Mesendoderm (in vitro differentiated cells): ENCODE measurements around the gene SAPCD1.

Source experiments
- DNase-seq: peaks from one replicate; pipeline ENCODE4 v3.0.0; 2013
- H2AK5ac ChIP-seq: 2 replicates; pipeline ENCODE4 v1.6.1; 2013; ENCODE audit warnings: low read length, inconsistent platforms
- H2BK120ac ChIP-seq: 2 replicates; pipeline ENCODE4 v1.6.1; 2013; ENCODE audit warnings: low read depth, mild to moderate bottlenecking, low read length, moderate library complexity, mixed read lengths
- H2BK15ac ChIP-seq: replicated peaks from 2 replicates; pipeline ENCODE4 v1.6.1; 2013; ENCODE audit warnings: low read depth, mild to moderate bottlenecking, moderate library complexity
- H2BK5ac ChIP-seq: 2 replicates; pipeline ENCODE4 v1.6.1; 2013; ENCODE audit warnings: low read length, inconsistent platforms
- H3K18ac ChIP-seq: 2 replicates; pipeline ENCODE4 v1.6.1; 2013; ENCODE audit warnings: mild to moderate bottlenecking, low read length, mixed read lengths
- H3K23ac ChIP-seq: one replicate; pipeline ENCODE4 v1.6.1; 2013; ENCODE audit warnings: low read length
- H3K27ac ChIP-seq: 2 replicates; pipeline ENCODE4 v1.5.1; 2013; ENCODE audit warnings: low read depth, mild to moderate bottlenecking, inconsistent platforms, low read length, moderate library complexity
- H3K27me3 ChIP-seq: 2 replicates; pipeline ENCODE4 v1.6.1; 2013; ENCODE audit warnings: low read length, control low read depth, mild to moderate bottlenecking, inconsistent platforms; ENCODE audit not compliant: insufficient read depth, poor library complexity
- H3K36me3 ChIP-seq: 2 replicates; pipeline ENCODE4 v1.6.1; 2013; ENCODE audit warnings: low read length, inconsistent platforms; ENCODE audit not compliant: control insufficient read depth, insufficient read depth
- H3K4ac ChIP-seq: one replicate; pipeline ENCODE4 v1.6.1; 2013; ENCODE audit warnings: low read depth, mild to moderate bottlenecking, low read length, moderate library complexity
- H3K4me1 ChIP-seq: 2 replicates; pipeline ENCODE4 v1.6.1; 2013; ENCODE audit warnings: low read depth, low read length, inconsistent platforms; ENCODE audit not compliant: control insufficient read depth
- H3K4me2 ChIP-seq: 2 replicates; pipeline ENCODE4 v1.6.1; 2013; ENCODE audit warnings: low read length
- H3K4me3 ChIP-seq: 2 replicates; pipeline ENCODE4 v1.5.1; 2013; ENCODE audit warnings: mild to moderate bottlenecking, low read length
- H3K56ac ChIP-seq: one replicate; pipeline ENCODE4 v1.6.1; 2013; ENCODE audit warnings: low read length
- H3K79me1 ChIP-seq: 2 replicates; pipeline ENCODE4 v1.6.1; 2013; ENCODE audit warnings: low read length, inconsistent platforms
- H3K79me2 ChIP-seq: 2 replicates; pipeline ENCODE4 v1.6.1; 2013; ENCODE audit warnings: mild to moderate bottlenecking, low read length; ENCODE audit not compliant: control insufficient read depth, insufficient read depth
- H3K9ac ChIP-seq: 2 replicates; pipeline ENCODE4 v1.6.1; 2013; ENCODE audit warnings: low read length, inconsistent platforms
- H4K5ac ChIP-seq: one replicate; pipeline ENCODE4 v1.6.1; 2013; ENCODE audit warnings: low read length
- H4K8ac ChIP-seq: one replicate; pipeline ENCODE4 v1.6.1; 2013; ENCODE audit warnings: low read depth, mild to moderate bottlenecking, control low read depth, low read length, moderate library complexity
- WGBS: extraction: QIAGEN DNeasy Blood & Tissue Kit; methylation state at CpG from one replicate; pipeline ENCODE4 v1.1.7; 2013; ENCODE audit warnings: low lambda C conversion rate, missing lambda C conversion rate; ENCODE audit not compliant: insufficient coverage; ENCODE audit errors: extremely low coverage; 5-methylcytosine and 5-hydroxymethylcytosine counted together

Gene SAPCD1

GRCh38 chr6:31782126-31782855 is 19.8 kb downstream of the SAPCD1 start:
- no peak overlapping the region for H3K4ac ChIP-seq
- DNase-seq, result no peak
- H3K23ac ChIP-seq, result no peak overlapping the region
- no peak overlapping the region for H2BK15ac ChIP-seq
- H2AK5ac ChIP-seq, result no peak overlapping the region
- no peak overlapping the region for H3K9ac ChIP-seq
- peaks cover 18% of the 10 kb centered on the region for H3K36me3 ChIP-seq
- H3K79me2 ChIP-seq, result no peaks in the 10 kb centered on the region
- H3K4me1 ChIP-seq, result no peaks in the 10 kb centered on the region
- H3K79me1 ChIP-seq, result no peaks in the 10 kb centered on the region
- no CpG with 5 or more reads among the region's 32 CpGs for WGBS
- no peak overlapping the region for H2BK5ac ChIP-seq
- no peak overlapping the region for H3K56ac ChIP-seq
- no peak overlapping the region for H3K27ac ChIP-seq
- H4K8ac ChIP-seq, result no peak overlapping the region
- H4K5ac ChIP-seq, result no peak overlapping the region
- no peak overlapping the region for H3K4me3 ChIP-seq
- no peak overlapping the region for H3K18ac ChIP-seq
- no peak overlapping the region for H2BK120ac ChIP-seq
- no peak overlapping the region for H3K4me2 ChIP-seq
- H3K27me3 ChIP-seq, result no peaks in the 10 kb centered on the region

DNA sequence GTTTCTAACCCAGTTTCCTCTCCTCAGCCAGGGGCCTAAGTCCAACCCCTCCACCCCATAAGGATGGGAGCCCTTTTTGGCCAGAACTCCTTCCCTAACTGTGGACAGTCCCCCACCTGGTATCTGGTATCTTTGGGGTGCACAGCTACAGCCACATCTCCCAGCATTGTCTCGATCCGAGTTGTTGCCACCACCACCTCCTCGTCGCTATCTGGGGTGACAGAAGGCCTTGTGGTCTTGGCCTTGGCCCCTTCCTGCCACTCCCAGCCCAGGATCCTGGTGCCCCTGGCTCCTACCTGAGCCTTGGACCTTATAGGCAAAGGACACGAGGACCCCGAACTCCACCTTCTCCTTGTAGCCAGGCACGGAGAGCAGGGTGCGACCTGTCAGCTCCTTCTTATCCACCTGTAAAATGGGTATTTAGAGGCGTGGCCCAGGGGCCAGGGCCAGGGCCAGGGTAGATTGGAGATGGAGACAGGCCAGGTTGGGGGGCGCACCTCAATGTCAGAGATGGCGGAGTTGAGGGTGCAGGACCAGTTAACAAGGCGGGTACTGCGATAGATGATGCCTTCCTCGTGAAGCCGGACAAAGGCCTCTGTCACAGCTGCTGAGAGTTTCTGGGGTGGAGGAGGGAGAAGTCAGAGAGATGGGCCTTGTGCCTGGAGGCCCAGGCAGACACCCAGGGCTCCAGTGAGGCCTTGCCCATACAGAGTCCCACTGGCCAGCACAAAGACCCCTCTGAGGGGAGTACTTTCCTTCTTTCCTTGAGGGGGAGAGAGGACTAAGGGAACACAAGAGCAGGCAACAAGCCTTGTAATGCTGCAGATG is 21.9 kb downstream of the SAPCD1 start:
- Histone ChIP-seq H3K79me2 (no peaks in the 10 kb centered on the region), H3K4ac (no peak overlapping the region), H3K18ac (no peak overlapping the region), H3K79me1 (peaks cover 1% of the 10 kb centered on the region), H2AK5ac (no peak overlapping the region), H3K23ac (no peak overlapping the region), H3K4me3 (no peak overlapping the region), H3K4me1 (no peaks in the 10 kb centered on the region), H2BK5ac (no peak overlapping the region), H4K8ac (no peak overlapping the region), H2BK15ac (no peak overlapping the region), H4K5ac (no peak overlapping the region), H3K9ac (no peak overlapping the region), H3K27ac (no peak overlapping the region), H3K27me3 (no peaks in the 10 kb centered on the region), H3K36me3 (peaks cover 15% of the 10 kb centered on the region), H2BK120ac (no peak overlapping the region), H3K56ac (no peak overlapping the region), H3K4me2 (no peak overlapping the region)
- DNase-seq, result no peak
- no CpG with 5 or more reads among the region's 15 CpGs for WGBS

DNA sequence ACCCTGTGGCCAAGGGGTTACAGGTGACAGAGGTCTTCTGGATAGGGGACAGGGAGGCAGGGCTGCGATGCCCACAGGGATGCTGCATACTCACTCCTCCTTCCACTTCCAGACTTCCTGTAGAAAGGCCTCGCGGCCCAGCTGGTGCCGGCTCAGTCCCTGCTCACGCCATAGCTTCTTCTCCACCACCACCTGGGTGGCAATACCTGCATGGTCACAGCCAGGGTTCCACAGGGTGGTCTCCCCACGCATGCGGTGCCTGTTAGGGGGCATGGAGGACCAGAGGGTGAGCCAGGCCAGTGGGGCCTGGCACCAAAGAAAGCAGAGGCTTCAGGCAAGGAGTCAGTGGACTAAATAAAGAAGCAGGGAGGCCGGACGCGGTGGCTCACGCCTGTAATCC is 23.0 kb downstream of the SAPCD1 start:
- H3K4me3 ChIP-seq, result no peak overlapping the region
- no CpG with 5 or more reads among the region's 11 CpGs for WGBS

DNA sequence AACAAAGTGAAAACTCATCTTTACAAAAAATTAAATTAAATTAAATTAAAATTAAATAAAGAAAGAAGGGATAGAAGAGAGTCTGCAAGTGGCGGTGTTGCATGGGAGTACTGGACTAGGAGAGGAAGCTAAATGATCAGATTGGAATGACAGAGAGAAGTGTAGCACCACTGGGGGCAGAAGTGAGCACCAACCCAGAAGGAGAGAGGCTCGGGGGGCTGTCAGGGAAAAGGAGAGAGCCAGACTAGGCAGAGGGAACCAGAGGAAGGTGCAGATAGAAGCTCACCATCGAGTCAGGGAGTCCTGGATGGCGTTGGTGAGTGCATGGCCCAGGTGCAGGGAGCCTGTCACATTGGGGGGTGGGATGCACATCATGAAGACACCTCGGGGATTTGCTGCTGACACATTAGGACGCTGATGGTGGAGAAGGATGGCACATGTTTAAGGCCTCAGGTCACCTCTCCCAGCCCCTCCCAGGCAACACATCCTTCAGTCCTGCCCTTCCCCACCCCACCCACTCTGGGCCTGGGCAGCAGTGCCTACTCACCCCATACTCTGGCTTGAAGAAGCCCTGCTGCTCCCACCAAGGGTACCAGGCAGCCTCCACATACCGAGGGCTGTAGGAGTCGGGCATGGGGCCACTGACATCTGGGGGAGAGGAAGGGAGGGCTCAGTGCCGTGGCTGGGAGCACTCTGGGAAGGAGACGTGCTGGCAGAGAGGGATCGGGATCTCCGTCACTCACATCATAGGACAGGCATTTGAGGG is 29.1 kb downstream of the SAPCD1 start:
- peak; percentile 82 for DNase-seq
- Histone ChIP-seq H3K4me1 (peaks cover 2% of the 10 kb centered on the region), H2BK15ac (no peak overlapping the region), H3K27ac (no peak overlapping the region), H4K5ac (no peak overlapping the region), H2BK5ac (no peak overlapping the region), H3K56ac (no peak overlapping the region), H3K79me2 (peaks cover 22% of the 10 kb centered on the region), H2AK5ac (no peak overlapping the region), H3K9ac (peak overlapping the region; percentile 1), H2BK120ac (no peak overlapping the region), H3K36me3 (peaks cover 5% of the 10 kb centered on the region), H4K8ac (no peak overlapping the region), H3K23ac (no peak overlapping the region), H3K4me2 (no peak overlapping the region), H3K27me3 (no peaks in the 10 kb centered on the region), H3K4me3 (no peak overlapping the region), H3K18ac (no peak overlapping the region), H3K4ac (no peak overlapping the region), H3K79me1 (peaks cover 12% of the 10 kb centered on the region)
- WGBS, result no CpG with 5 or more reads among the region's 12 CpGs

More for the DNA sequence above, 23.0 kb downstream of the SAPCD1 start:
- Histone ChIP-seq H2AK5ac (no peak overlapping the region), H3K4me2 (no peak overlapping the region), H3K79me1 (peaks cover 3% of the 10 kb centered on the region), H2BK120ac (no peak overlapping the region), H3K79me2 (no peaks in the 10 kb centered on the region), H3K4ac (no peak overlapping the region), H3K36me3 (peaks cover 17% of the 10 kb centered on the region), H3K27me3 (no peaks in the 10 kb centered on the region), H3K9ac (no peak overlapping the region), H3K23ac (no peak overlapping the region), H4K5ac (no peak overlapping the region), H3K18ac (no peak overlapping the region), H3K56ac (no peak overlapping the region), H2BK5ac (no peak overlapping the region), H3K27ac (no peak overlapping the region), H4K8ac (no peak overlapping the region), H2BK15ac (no peak overlapping the region), H3K4me1 (no peaks in the 10 kb centered on the region)
- DNase-seq, result no peak

- H2AK5ac ChIP-seq, result no peak overlapping the region
- whole genome bisulfite sequencing, result no CpG with 5 or more reads among the region's 3 CpGs
These were observed 29.6 kb downstream of the SAPCD1 start for GRCh38 chr6:31792090-31792374.

More at GRCh38 chr6:31792090-31792374, 29.6 kb downstream of the SAPCD1 start:
- H3K79me2 ChIP-seq, result peaks cover 22% of the 10 kb centered on the region
- peaks cover 12% of the 10 kb centered on the region for H3K79me1 ChIP-seq
- H3K4me1 ChIP-seq, result peaks cover 2% of the 10 kb centered on the region
- H3K4ac ChIP-seq, result no peak overlapping the region
- H3K56ac ChIP-seq, result no peak overlapping the region
- peaks cover 6% of the 10 kb centered on the region for H3K36me3 ChIP-seq
- no peak overlapping the region for H2BK120ac ChIP-seq
- no peak overlapping the region for H4K8ac ChIP-seq
- no peak for DNase-seq
- no peak overlapping the region for H3K9ac ChIP-seq
- no peak overlapping the region for H3K18ac ChIP-seq
- H3K27ac ChIP-seq, result no peak overlapping the region
- H3K4me2 ChIP-seq, result no peak overlapping the region
- no peak overlapping the region for H4K5ac ChIP-seq
- no peak overlapping the region for H3K4me3 ChIP-seq
- no peak overlapping the region for H2BK5ac ChIP-seq
- no peaks in the 10 kb centered on the region for H3K27me3 ChIP-seq
- H3K23ac ChIP-seq, result no peak overlapping the region
- no peak overlapping the region for H2BK15ac ChIP-seq
